GM21367 (cell line): ENCODE data around the gene TSHZ3.

Source experiments
- ATAC-seq: cut with Tn5 transposase; IDR thresholded peaks from one replicate; pipeline ENCODE4 v1.9.1; 2021; ENCODE audit not compliant: unreplicated experiment

TSHZ3 gene

DNA sequence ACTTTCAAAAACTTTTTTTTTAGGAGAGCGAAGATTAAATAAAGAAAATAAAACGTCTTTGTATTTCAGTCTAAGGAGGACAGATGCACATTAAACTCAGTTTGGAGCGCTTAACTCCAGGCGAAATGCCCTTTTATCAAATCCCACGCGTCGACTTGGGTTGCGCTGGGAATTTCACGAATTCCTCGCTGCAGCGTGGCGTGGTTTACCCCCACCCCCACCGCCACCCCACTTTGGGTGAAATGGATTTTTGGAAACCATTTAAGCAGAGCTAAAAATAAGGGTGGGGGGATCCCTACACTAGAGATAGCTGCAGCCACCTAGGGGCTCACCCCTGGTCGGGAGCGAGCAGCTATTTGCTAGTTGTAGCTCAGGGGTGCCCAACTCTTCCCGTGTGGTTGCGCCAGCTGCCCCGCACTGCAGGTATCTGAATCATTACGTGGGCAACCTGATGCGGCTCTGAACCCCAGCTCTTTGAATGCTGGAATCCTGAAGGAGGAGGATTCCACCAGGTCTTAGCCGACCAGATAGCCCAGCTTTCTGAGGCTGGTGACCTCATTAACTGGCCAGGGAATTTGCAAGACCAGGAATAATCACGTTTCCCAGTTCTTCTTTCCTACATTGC, 6.5 kb upstream of the TSHZ3 start:
- no peak for ATAC-seq

DNA sequence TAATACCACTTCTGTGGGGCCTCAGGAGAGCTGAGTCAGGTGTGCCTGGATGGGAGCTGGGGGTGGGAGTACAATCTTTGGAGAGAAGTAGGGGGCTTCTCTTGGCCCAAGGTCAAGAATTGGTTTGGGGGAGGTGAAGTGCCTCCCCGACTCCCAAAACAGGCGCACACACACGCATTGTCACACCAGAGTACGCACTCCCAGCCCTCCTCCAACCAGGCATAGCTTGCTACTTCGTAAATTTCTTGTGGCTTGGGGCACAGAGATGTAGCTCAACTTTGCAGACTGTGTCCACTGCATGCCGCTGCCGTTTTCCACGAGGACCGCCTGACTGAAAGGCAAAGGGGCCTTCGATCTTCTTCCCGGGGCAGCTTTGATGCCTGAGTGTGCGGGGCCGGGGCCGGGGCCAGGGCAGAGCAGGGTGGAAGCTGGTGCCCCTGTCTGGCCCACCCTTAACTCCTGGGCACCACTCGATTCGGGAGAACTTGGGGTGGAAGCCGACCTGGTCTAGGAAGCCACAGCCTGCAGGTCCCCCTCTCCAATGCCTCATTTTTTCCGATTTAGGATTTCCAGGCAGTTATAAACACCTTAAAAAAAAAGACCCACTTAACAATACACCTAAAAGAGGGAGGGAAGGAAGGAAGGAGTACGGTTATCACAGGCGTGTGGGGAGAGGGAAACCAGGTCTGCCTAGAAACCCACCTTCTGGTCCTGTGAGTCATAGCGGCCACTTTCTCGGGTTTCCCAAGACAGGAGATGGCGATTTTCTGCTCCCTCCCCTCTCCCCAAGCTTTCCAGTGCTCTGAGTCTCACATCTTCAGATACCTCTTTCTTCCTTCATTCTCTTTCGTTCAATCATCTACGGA, 5.8 kb upstream of the TSHZ3 start:
- ATAC-seq, result no peak

- ATAC-seq, result no peak
These were observed 5.1 kb upstream of the TSHZ3 start for GRCh38 chr19:31354316-31354715.

GRCh38 chr19:31353833-31354232, 4.6 kb upstream of the TSHZ3 start:
- no peak for ATAC-seq

DNA sequence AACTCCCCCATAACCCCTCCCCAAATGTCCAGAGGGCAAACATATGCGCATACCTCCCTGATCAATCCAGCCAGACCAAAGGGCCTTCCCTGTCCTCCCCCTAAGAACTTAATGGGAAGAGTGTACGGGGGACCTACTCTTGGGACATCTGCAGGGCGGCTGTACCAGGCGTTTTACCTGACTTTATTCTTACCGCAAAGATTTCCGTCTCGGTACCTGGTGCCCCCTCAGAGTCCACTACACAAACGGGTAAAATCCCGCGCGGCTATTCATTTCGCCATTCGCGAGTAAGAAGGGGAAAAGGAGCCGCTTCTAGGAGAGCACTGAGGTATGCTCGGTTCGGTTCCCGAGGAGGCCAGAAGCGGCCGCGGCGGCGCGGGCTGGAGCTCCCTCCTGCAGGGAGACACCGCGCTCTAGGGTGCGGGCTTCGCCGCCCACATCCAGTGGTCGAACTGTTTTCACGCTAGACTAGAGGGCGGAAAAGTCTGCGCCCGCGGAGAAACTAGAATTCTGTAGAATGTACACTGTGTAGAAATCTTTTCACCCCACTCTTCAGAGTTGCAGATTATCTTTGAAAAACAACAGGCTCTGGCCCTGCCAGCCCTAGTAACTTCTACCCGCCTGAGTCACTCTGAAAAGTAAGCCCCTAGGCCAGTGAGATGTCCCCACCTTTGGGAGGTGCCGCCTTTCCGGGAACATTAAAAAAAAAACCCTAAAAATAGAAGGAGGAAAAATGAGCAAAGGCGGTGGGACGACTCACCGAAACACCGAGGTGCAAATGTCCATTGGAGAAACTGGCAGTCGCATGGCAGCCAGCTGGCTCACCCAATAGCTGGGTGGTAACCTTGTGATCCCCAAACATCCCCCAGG, 3.8 kb upstream of the TSHZ3 start:
- no peak for ATAC-seq

- no peak for ATAC-seq
These were observed 3.1 kb upstream of the TSHZ3 start for GRCh38 chr19:31352296-31352781.

DNA sequence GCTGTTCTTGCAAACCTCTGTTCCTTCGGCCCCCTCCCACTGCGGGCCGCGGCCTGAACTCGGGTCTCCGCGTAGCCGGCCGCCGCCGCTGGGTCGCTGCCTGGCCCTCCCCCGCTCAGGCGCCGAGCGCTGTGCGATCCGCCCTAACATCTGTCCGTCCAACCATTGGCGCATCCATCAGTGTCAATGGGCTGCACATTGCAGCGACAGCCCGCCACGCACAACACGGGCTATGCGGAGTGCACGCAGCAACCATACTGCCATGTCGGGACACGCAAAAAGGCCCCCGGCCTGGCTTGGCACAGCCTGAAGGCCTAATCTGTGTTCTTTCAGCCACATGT, 2.6 kb upstream of the TSHZ3 start:
- no peak for ATAC-seq

DNA sequence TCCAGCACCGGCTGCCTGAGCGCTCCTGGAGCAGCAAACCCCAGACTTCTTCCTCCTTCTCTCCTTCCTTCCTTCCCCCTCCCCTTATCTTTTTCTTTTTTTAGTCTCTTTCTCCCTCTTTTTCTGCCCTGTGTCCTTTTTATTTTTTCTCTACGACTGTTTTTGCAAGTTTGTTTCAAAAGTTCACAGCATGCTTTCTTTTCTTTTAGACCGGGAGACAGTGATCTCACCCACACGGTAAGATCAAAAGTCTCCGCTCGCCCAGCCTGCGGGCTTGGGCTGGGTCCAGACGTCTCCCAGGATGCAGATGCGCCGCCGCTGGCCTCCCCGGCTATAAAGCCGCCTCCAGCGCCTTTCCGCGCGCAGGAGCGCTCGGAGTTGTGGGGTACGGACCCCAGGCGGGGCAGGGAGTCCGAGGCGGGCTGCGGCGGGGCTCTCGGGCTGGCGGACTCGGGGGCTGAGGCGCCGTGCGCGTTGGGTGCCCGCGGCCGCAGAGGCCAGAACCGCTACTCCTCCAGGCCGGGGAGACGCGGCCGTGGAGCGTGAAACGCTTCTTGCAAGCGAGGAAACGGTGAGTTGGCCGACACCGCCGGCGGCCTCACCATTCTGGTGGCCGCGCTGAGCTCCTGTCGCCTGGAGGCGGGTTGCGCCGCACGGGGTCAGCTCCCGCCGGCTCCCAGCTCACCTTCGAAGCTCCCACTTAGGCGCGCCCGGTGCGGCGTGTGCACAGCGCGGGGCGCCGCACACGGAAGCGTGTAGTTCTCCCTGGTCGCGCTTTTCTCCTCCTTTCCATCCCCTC, 2.0 kb upstream of the TSHZ3 start:
- ATAC-seq, result no peak

DNA sequence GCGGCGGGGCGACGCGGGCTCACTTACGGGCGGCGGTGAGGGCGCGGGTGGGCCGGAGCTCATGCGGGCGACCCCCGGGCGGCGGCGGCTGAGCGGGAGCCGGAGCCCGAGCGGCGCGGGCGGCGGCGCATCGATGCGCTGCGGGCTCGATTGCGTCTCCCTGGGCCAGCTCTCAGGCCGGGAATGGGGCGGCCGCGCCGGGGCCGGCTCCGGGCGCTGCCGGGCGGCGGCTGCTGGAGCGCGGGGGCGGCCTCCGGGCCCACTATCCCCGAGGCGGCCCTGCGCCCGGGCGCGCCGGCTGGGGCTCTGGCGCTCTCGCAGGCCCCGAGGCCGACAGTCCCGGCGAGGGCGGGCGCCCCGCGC, 1.4 kb upstream of the TSHZ3 start:
- ATAC-seq, result no peak

DNA sequence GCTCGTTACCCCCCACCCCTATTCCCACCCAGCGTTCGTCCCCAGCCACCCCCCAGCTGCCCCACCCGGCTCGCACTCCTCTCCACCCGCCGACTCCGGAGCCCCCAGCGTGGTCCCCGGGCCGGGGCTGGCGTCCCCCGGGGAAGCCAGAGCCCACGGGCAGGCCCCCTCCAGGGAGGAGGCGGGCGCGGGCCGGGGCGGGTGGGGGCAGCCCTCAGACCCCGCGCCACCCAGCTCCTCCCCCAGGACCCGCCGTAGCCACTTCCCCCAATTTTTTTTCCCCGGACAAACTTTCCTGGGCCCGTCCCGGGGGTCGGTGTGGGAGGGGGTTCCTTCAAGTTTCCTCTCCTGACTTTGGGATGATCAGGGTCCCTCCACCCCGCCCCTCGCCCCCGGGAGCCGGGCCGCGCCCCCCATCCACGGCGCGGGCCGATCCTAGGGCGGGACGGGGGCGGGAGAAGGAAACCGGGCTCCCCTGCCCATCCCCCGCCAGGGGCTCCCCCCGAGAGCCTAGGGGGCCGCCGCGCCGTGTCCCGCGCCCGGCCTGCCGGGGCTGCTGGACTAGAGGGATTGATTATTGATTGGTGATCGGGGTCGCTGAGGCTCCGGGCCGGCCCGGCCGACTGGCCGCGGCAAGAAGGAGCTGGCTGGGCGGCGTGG, 927 bp upstream of the TSHZ3 start:
- no peak for ATAC-seq

DNA sequence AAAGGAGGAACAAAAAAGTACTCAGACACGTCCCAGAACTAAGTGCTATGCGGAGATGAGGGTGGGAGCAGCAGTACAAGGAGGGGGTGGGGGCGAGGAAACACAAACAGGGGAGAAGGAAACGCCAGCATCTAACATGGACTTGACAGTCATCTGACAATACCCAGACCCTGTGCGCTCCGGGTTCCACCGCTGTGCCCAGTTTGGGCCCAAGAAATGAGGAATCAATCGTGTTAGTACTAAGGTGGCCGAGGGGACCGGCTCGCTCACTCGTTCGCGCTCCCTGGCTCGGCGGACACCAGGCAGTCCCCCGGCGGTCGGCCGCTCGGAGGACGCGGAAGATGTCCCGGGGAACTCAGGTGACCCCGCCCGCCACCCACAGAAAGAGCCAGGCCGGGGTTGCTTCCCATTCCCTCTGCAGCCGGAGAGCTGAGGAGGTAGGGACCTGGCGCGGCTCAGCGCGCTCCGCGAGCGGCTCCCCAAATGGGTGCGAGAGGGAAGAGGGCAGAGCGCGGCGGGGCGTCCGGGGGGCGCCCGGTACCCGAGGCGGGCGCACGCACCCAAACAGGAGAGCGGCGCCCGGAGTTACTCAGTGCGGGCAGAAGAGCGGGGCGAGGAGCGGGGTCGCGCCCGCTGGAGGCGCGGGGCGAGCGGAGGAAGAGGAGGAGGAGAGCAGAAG, 616 bp downstream of the TSHZ3 start:
- no peak for ATAC-seq

GRCh38 chr19:31347828-31348392, 1.3 kb downstream of the TSHZ3 start:
- ATAC-seq, result no peak

GRCh38 chr19:31347354-31347753, 1.9 kb downstream of the TSHZ3 start:
- ATAC-seq, result no peak

GRCh38 chr19:31346184-31347059, 2.8 kb downstream of the TSHZ3 start:
- no peak for ATAC-seq

DNA sequence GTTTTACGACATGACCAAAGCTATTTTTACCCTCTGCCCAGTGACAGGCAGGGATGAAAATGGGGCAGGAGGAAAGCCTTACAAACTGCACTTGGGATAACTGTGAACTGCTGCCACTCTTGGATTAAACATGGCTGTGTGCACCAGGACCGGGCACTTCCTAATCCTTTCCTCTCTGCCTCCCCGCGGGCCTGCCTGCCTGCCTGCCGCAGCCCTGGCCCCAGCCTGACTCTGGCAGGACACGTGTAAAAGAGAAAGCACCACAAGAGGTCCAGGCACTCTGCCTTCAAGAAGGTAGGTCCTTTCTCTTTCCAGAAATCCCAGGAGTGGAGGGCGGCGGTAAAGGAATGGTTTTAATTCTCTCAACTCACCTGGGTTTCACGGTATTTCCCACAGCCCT, 4.8 kb downstream of the TSHZ3 start:
- no peak for ATAC-seq

- no peak for ATAC-seq
These were observed 6.3 kb downstream of the TSHZ3 start for GRCh38 chr19:31342926-31343325.

GRCh38 chr19:31340042-31341025, 8.9 kb downstream of the TSHZ3 start:
- no peak for ATAC-seq
